NT2/D1 (cell line): ENCODE results near the gene SNTG2.

Experiments
- DNase-seq: peaks from one replicate; pipeline ENCODE4 v3.0.0-alpha.2; 2011; ENCODE audit warnings: low read depth, low spot score
- H3K27me3 ChIP-seq: 2 replicates; pipeline ENCODE4 v1.6.0; 2011; ENCODE audit warnings: mild to moderate bottlenecking; ENCODE audit not compliant: insufficient read length, insufficient read depth
- H3K36me3 ChIP-seq: 2 replicates; pipeline ENCODE4 v1.6.1; 2011; ENCODE audit warnings: mild to moderate bottlenecking, low read length, mixed read lengths; ENCODE audit not compliant: insufficient read depth, insufficient read length
- H3K4me1 ChIP-seq: 2 replicates; pipeline ENCODE4 v1.5.1; 2011; ENCODE audit not compliant: insufficient read depth, insufficient read length
- H3K4me3 ChIP-seq: 2 replicates; pipeline ENCODE4 v1.5.1; 2011; ENCODE audit warnings: low read depth; ENCODE audit not compliant: insufficient read length
- H3K9ac ChIP-seq: 2 replicates; pipeline ENCODE4 v1.6.0; 2011; ENCODE audit warnings: low read depth; ENCODE audit not compliant: insufficient read length
- H3K9me3 ChIP-seq: 2 replicates; pipeline ENCODE4 v1.5.1; 2011; ENCODE audit warnings: mild to moderate bottlenecking, low read length; ENCODE audit not compliant: insufficient read depth
- SUZ12 ChIP-seq: IDR thresholded peaks from 2 replicates; pipeline ENCODE4 v1.6.1; 2011; ENCODE audit not compliant: insufficient read length, insufficient read depth; ENCODE audit errors: extremely low read depth
- YY1 ChIP-seq: IDR thresholded peaks from 2 replicates; pipeline ENCODE4 v1.6.1; 2011; ENCODE audit not compliant: insufficient read length, insufficient read depth
- ZNF274 ChIP-seq: IDR thresholded peaks from 2 replicates; pipeline ENCODE4 v1.6.1; 2011; ENCODE audit warnings: mild to moderate bottlenecking, low read depth, low read length

The SNTG2 gene

GRCh38 chr2:1136067-1136466 lies 185.4 kb downstream of the SNTG2 start:
- TF ChIP-seq ZNF274 (no peak), YY1 (no peak), SUZ12 (no peak)
- Histone ChIP-seq H3K27me3 (no peaks in the 10 kb centered on the region), H3K9ac (no peak overlapping the region), H3K9me3 (no peaks in the 10 kb centered on the region), H3K4me1 (no peaks in the 10 kb centered on the region), H3K4me3 (no peak overlapping the region), H3K36me3 (no peaks in the 10 kb centered on the region)
- peak; percentile 20 for DNase-seq

GRCh38 chr2:1136846-1137245 lies 186.2 kb downstream of the SNTG2 start:
- Histone ChIP-seq H3K9ac (no peak overlapping the region), H3K4me3 (no peak overlapping the region), H3K9me3 (no peaks in the 10 kb centered on the region), H3K4me1 (no peaks in the 10 kb centered on the region), H3K36me3 (no peaks in the 10 kb centered on the region), H3K27me3 (no peaks in the 10 kb centered on the region)
- no peak for TF ChIP-seq ZNF274
- TF ChIP-seq SUZ12, result no peak
- no peak for TF ChIP-seq YY1
- no peak for DNase-seq

- no peak overlapping the region for H3K9ac ChIP-seq
- no peak overlapping the region for H3K4me3 ChIP-seq
- H3K4me1 ChIP-seq, result no peaks in the 10 kb centered on the region
- TF ChIP-seq YY1 (no peak), SUZ12 (no peak), ZNF274 (no peak)
- H3K9me3 ChIP-seq, result no peaks in the 10 kb centered on the region
- H3K27me3 ChIP-seq, result no peaks in the 10 kb centered on the region
- DNase-seq, result no peak
- H3K36me3 ChIP-seq, result no peaks in the 10 kb centered on the region
These were observed 186.6 kb downstream of the SNTG2 start for GRCh38 chr2:1137264-1137663.

GRCh38 chr2:1137913-1138391 lies 187.3 kb downstream of the SNTG2 start:
- Histone ChIP-seq H3K4me1 (no peaks in the 10 kb centered on the region), H3K9ac (no peak overlapping the region), H3K4me3 (no peak overlapping the region), H3K9me3 (no peaks in the 10 kb centered on the region), H3K27me3 (no peaks in the 10 kb centered on the region), H3K36me3 (no peaks in the 10 kb centered on the region)
- TF ChIP-seq SUZ12, result no peak
- no peak for DNase-seq

- Histone ChIP-seq H3K4me1 (no peaks in the 10 kb centered on the region), H3K4me3 (no peak overlapping the region), H3K27me3 (no peaks in the 10 kb centered on the region), H3K9me3 (no peaks in the 10 kb centered on the region), H3K36me3 (no peaks in the 10 kb centered on the region), H3K9ac (no peak overlapping the region)
- peak; percentile 16 for DNase-seq
- TF ChIP-seq SUZ12 (no peak), YY1 (no peak), ZNF274 (no peak)
These were observed 189.8 kb downstream of the SNTG2 start for GRCh38 chr2:1140389-1141003.

GRCh38 chr2:1141079-1141478 lies 190.4 kb downstream of the SNTG2 start:
- no peaks in the 10 kb centered on the region for H3K27me3 ChIP-seq
- DNase-seq, result no peak

GRCh38 chr2:1143129-1143528 lies 192.5 kb downstream of the SNTG2 start:
- DNase-seq, result no peak
- no peak overlapping the region for H3K4me3 ChIP-seq
- no peak overlapping the region for H3K9ac ChIP-seq
- no peaks in the 10 kb centered on the region for H3K4me1 ChIP-seq
- H3K9me3 ChIP-seq, result no peaks in the 10 kb centered on the region
- H3K36me3 ChIP-seq, result no peaks in the 10 kb centered on the region
- H3K27me3 ChIP-seq, result no peaks in the 10 kb centered on the region
- TF ChIP-seq YY1 (no peak), ZNF274 (no peak), SUZ12 (no peak)

More at GRCh38 chr2:1141079-1141478, 190.4 kb downstream of the SNTG2 start:
- no peaks in the 10 kb centered on the region for H3K9me3 ChIP-seq
- H3K4me3 ChIP-seq, result no peak overlapping the region
- TF ChIP-seq ZNF274 (no peak), SUZ12 (no peak), YY1 (no peak)
- H3K4me1 ChIP-seq, result no peaks in the 10 kb centered on the region
- no peak overlapping the region for H3K9ac ChIP-seq
- no peaks in the 10 kb centered on the region for H3K36me3 ChIP-seq
